AG04450 (cell line): ENCODE data around the gene LSAMP. TPM values are rescaled to one million over a fixed set of nuclear protein-coding genes. Genes with fewer than 3 reads are reported as not detected.

Source experiments
- CTCF ChIA-PET: fragments of 300-600, 350-600 bp; formaldehyde crosslinking; extraction: SDS; loops from one replicate; lab custom pipeline; 2022; ENCODE audit warnings: antibody characterized with exemption, inconsistent platforms; lab: Charles Lee
- POLR2A ChIA-PET: fragments of 350-600 bp; formaldehyde crosslinking; extraction: SDS; loops from one replicate; lab custom pipeline; 2021; ENCODE audit warnings: antibody characterized with exemption, inconsistent platforms; lab: Yijun Ruan, JAX
- DNase-seq: peaks from one replicate; pipeline ENCODE4 v3.0.0-alpha.2; 2011; ENCODE audit warnings: low read depth, low spot score
- H3K27ac ChIP-seq: one replicate; pipeline ENCODE4 v1.5.1; 2012; ENCODE audit warnings: low read depth, low read length, control low read depth
- H3K27me3 ChIP-seq: one replicate; pipeline ENCODE4 v1.6.0; 2012; ENCODE audit warnings: low read length; ENCODE audit not compliant: control insufficient read depth, insufficient read depth
- H3K4me3 ChIP-seq: 2 replicates; pipeline ENCODE4 v1.5.1; 2011; ENCODE audit warnings: mild to moderate bottlenecking, low read depth, low read length, control low read depth
- H3K9me3 ChIP-seq: 2 replicates; pipeline ENCODE4 v1.5.1; 2012; ENCODE audit warnings: low read length; ENCODE audit not compliant: control insufficient read depth, insufficient read depth
- CTCF ChIP-seq: IDR thresholded peaks from 2 replicates; pipeline ENCODE4 v1.5.1; 2011; ENCODE audit warnings: low read depth, low read length, control low read depth, inconsistent platforms
- polyA plus RNA-seq: library from polyadenylated mRNA; depleted of rRNA; stranded (reverse); fragments of >200 nt; gene quantifications from 2 replicates; pipeline ENCODE4 v1.2.3, GENCODE V29; 2011

Gene LSAMP
- polyA plus RNA-seq, 1 experiment = 25.1 TPM

DNA sequence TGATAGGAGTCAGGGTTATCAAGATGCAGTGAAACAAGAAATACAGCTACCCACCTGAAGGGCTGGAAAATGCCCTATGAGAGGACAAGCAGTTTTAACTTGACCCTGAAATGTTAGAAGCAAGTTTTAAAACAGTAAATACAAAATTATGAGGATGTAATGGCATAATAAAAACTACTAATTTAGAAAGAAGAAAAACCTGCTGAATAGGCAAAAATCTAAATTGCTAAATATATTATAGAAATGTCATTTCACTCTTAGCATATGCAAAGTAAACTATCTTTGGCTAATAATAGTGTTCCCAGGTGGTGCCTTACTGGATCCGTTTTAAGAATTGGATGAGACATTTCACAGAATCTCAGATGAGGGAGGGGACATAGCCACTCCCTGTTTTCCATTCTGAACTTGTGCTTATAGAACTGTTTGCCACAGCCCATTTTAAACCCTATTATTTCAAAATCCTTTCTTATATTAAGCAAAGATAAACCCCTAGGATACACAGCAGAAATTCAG, 294.6 kb downstream of the LSAMP start:
- DNase-seq = no peak
- Histone ChIP-seq H3K27me3 (no peaks in the 10 kb centered on the region), H3K4me3 (no peak overlapping the region), H3K9me3 (no peaks in the 10 kb centered on the region), H3K27ac (no peak overlapping the region)
- TF ChIP-seq CTCF = no peak
- CTCF ChIA-PET = interaction anchor here (0.6 to 1.5 kb wide), 2 partner anchors 17 to 304 kb away, joined by 3 to 4 read pairs; no protein-coding TSS in a partner anchor
- POLR2A ChIA-PET = no interaction called here

DNA sequence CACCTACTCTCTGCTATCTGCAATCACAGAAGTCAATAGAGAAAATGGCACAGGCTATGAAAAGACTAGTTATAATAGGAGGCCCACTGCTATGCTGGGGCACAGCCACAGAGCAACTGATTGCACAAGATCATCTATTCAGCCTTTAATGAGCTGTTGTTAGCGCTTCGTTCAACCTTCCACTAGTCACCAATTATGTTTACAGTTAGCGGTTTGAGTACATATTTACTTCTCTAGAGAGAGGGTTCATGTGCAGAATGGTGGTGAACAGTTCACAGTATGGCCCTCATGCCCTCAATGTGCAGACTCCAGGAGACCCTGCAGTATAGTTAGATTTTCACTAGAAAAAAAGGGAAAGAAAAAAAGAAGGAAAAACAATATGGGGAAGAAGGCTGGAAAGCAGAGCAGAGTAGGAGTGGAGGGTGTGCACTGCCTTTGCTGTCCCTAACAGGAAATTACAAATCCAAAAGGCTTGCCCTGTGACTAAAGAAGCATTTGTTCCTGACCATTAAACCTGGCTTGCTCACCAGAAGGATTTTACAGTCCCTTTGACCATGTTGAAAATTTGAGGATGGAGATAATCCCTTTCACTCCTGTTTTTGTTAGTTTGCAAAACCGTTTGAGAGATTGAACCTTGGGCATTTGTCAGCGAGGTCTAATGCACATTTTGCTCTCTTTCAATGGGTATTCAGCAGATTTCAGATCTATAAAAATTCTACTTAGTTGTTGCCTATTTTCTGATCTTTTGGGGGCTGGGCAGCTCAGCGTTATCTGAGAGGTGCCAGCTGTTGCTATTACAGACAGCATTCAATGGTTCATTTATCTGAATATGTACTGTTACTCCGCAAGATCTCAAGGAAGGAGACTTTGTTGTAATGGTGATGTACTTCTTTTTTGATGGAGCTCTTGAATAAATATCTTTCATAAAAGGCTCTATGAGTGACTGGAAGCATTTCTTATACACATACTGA, 296.1 kb downstream of the LSAMP start:
- no peaks in the 10 kb centered on the region for H3K27me3 ChIP-seq
- 0 out of 2 replicates have a peak, but pooled peaks cover 3% of the 10 kb centered on the region for H3K9me3 ChIP-seq
- TF ChIP-seq CTCF = no peak
- no peak overlapping the region for H3K27ac ChIP-seq
- ChIA-PET CTCF (no interaction called here), POLR2A (no interaction called here)
- H3K4me3 ChIP-seq = no peak overlapping the region
- no peak for DNase-seq

- DNase-seq = no peak
- Histone ChIP-seq H3K4me3 (no peak overlapping the region), H3K27ac (no peak overlapping the region), H3K27me3 (no peaks in the 10 kb centered on the region), H3K9me3 (0 out of 2 replicates have a peak, but pooled peaks cover 3% of the 10 kb centered on the region)
- no peak for TF ChIP-seq CTCF
- POLR2A ChIA-PET = no interaction called here
- CTCF ChIA-PET = no interaction called here
Measured at GRCh38 chr3:116145613-116146012, 299.7 kb downstream of the LSAMP start.

DNA sequence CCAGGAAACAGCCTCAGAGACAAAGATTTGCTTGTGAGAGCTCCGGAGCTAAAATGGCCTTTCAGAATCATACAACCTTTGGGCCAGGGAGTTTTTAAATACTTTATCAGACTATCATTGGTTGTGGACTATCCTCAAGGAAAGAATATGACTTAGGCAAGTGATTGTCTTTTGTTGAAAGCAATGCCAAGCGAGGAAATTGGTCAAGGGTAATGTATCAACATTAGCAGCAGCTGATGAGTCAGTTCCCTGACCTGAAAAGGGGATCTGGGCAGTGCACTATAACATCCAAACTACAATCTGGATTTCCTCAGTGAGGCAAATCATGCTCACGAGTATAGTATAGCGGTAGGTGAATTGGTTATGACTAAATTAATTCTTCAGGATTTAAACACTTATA, 303.6 kb downstream of the LSAMP start:
- 0 out of 2 replicates have a peak, but pooled peaks cover 3% of the 10 kb centered on the region for H3K9me3 ChIP-seq
- ChIA-PET CTCF (interaction anchor here (1.5 kb wide), 1 partner anchor 616 kb away, joined by 5 read pairs; no protein-coding TSS in a partner anchor), POLR2A (no interaction called here)
- TF ChIP-seq CTCF = no peak
- H3K4me3 ChIP-seq = no peak overlapping the region
- no peaks in the 10 kb centered on the region for H3K27me3 ChIP-seq
- DNase-seq = no peak
- H3K27ac ChIP-seq = no peak overlapping the region
